Right kidney (tissue), 9 donors: Measurements from ENCODE around the gene VPS11.
"Not testable (repeated sequence)": the region's sequence is repeated elsewhere in the genome, so short reads cannot be mapped to it uniquely, and the experiment has no call there.

Experiments used
- DNase-seq: peaks from one replicate; pipeline ENCODE4 v3.0.0-alpha.2; 2016
- long read RNA-seq, 8 donors: transcript quantifications; one replicate each; lab custom pipeline, GENCODE V29; 2026

Gene VPS11
- long read RNA-seq, donor 1, partial matches to known transcripts, result 0 of 4 reads
- long read RNA-seq, donor 1, other reads (novel, unspliced or antisense), result 0 of 4 reads
- long read RNA-seq, donor 2, result 0 reads
- long read RNA-seq, donor 3, partial matches to known transcripts, result 0 of 3 reads
- long read RNA-seq, donor 3, other reads (novel, unspliced or antisense), result 0 of 3 reads
- long read RNA-seq, donor 4, transcript VPS11-208 (16 exons, 3,313 nt), result major isoform, 5 of 5 reads
- long read RNA-seq, donor 4, partial matches to known transcripts, result 0 of 5 reads
- long read RNA-seq, donor 4, other reads (novel, unspliced or antisense), result 0 of 5 reads
- long read RNA-seq, donor 5, partial matches to known transcripts, result 0 of 5 reads
- long read RNA-seq, donor 5, other reads (novel, unspliced or antisense), result 0 of 5 reads
- long read RNA-seq, donor 6, partial matches to known transcripts, result 9 of 13 reads
- long read RNA-seq, donor 6, other reads (novel, unspliced or antisense), result 0 of 13 reads
- long read RNA-seq, donor 7, partial matches to known transcripts, result 67 of 92 reads
- long read RNA-seq, donor 7, other reads (novel, unspliced or antisense), result 21 of 92 reads
- long read RNA-seq, donor 8, transcript VPS11-208 (16 exons, 3,313 nt), result major isoform, 7 of 23 reads
- long read RNA-seq, donor 8, partial matches to known transcripts, result 16 of 23 reads
- long read RNA-seq, donor 8, other reads (novel, unspliced or antisense), result 0 of 23 reads

DNA sequence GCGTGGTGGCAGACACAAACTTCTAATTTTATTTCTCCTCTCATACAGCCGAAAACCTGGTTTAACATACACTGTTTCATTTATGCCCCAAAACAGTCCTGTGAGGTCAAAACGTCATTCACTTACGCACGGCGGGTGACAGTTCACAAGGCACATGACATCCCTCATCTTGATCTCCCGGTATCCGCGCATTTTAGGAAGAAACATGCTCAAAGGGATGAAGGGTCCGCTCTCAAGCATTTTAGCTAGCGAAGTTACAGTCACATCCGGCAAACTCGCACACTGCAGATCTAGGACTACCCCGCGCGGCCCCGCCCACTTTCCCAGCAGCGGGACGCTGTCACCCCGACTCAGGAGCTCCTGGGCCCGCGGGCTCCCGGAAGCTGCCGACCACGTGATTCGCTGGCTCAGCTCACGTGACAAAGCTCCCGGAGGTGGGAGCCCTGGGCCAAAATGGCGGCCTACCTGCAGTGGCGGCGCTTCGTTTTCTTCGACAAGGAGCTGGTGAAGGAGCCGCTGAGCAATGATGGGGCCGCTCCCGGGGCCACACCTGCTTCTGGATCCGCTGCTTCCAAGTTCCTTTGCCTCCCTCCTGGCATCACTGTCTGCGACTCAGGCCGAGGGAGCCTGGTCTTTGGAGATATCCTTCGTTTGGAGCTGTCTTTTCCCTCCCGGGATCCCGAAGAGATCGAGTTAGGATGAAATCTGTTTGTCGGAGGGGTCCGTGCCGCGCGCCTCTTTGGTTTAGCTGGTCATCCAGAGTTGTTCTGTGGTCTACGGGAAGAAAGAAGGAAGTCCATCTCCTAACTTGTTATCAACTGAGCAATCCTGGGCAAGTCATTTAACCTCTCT is at the start of gene VPS11:
TSS of gene VPS11 (plus strand) at position 448 of the 852 bp plus-strand sequence. CDS start at position 454, 6 bp downstream.
- DNase-seq, result peak; percentile 87

DNA sequence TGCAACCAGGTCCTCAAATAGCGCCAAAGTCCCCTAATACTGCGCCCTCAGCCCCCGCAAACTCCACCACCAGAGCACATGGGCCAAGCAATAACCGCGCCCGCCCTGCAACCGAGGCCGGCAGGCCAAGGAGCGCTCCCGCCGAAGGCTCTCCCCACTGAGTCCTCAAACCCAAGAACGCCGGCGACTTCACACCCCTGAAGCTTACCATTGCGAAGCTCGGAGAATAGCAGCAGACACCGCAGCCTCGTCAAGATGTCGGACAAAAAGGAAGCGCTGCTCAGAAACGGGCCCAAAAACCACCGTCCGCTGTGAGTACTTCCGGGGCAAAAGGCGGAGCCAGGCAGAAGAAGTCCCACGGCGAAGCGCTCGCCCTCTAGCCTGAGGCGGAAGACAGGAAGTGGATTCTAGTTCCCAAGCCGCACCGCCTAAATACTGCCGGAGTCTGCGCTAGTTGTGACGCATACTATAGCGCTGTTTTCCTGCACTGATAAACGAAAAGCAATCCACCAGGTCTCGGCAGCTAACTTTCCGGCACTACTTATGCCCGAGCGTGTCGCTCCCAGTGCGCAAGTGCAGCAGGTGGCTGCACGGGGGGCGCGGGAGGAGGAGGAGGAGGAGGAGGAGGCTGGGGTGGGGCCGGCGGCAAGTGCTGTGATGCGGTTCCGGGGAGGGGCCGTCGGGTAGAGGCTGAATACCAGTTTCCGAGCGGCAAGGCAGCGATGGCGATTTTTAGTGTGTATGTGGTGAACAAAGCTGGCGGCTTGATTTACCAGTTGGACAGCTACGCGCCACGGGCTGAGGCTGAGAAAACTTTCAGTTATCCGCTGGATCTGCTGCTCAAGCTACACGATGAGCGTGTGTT is 49.3 kb upstream of the VPS11 start, which contains the start of the genes RPS25 and TRAPPC4:
TSS of gene RPS25 (minus strand) at position 270 of the 865 bp plus-strand sequence. CDS start at position 211, 59 bp downstream.
TSS of gene TRAPPC4 (plus strand) at position 693 of the 865 bp plus-strand sequence. CDS start at position 723, 30 bp downstream.
- peak; percentile 97 for DNase-seq

DNA sequence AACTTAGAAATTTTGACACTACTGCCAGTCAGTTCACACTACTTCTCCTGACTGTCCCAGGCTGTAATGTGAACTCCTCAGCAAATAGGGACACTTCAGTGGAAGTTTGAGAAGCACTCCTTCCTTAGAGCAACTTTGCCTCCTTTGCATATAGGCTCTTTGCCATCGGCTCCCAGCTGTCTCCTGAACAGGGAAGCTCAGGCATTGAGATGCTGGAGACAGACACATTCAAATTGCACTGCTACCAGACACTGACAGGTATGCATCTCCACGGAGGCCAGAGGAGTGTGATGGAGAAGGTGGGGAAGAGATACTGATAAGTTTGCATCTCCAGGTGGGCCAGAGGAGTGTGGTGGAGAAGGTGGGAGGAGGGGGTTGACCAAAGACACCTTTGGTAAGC is 47.6 kb upstream of the VPS11 start:
- DNase-seq, result no peak

DNA sequence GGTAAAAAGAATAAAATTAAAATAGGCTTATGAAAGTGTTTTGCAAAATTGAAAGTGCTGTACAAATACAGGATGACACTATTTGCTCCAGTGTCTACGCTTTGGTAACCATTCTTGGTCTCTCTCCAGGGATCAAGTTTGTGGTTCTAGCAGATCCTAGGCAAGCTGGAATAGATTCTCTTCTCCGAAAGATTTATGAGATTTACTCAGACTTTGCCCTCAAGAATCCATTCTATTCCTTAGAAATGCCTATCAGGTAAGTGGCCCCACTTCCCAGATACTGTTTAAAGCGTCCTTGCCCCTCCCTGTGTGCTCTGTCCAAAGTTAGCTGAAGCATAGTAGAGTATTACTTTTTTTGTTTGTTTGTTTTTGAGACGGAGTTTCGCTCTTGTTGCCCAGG is 46.0 kb upstream of the VPS11 start:
- DNase-seq, result no peak

DNA sequence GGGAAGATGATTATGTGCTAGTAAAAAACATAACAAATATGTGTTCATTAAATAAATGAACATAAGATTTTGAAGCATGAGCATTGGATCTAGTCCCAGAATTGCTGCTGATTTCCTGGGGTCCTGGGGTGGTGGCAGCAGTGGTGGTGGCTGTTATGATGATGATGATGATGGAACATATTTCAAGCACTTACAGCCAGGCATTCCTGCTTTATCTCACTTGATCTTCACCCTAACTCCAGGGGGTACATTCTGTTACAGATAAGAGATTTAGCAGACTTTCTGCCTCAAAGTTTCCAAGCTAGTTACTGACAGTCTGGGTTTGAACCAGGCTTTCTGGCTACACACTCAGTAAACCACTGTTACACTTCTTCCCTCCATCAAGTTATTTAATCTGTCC is 43.9 kb upstream of the VPS11 start:
- DNase-seq, result no peak

DNA sequence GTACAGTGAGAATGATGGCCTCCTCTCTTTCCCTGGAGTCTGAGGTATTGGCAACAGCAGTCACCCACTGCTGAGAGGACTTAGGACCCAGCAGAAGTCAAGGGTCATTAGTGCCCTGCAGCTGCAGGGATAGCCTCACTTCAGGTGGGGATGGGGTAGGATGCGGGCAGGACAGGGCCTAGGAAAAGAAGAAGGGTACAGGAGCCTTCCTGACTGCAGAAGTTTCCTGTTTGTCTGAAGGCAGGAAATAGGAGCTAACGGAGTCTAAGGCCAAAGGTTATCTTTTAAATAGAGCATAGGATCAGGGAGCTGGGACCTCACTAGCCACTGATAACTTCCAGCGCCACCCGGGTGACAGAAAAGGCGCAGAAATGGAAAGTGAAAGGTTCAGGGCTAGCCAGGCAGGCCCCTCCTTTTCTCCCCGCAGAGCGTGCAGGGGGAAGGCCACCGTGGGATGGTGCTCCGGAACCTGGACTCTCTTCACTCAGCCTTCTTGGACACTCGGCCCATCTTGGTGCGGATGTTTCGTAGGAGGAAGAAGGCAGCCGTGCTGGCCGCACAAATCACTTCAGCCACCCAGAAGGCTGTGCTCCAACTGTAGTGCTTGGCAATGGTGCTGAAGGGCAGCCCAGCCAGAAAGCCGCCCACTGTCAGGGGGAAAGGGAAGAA is 43.1 kb upstream of the VPS11 start:
- DNase-seq, result no peak

DNA sequence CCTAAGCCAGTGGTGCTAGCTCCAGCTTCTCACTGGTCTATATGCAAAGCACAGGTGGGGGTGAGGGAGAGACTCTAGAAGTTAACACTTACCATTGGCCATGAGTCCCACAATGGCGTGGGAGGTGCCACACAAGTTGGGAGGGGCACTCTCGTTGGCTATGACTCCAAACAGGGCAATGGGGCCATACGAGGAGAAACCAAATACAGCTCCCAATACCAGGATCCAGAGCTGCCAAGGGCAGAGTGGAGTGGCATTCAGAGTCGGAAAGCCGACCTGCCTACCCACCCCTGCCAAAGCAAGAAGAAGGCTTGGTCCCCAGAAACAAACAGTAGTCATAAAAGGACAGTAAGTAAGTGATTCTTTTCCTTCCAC is 42.5 kb upstream of the VPS11 start:
- no peak for DNase-seq

DNA sequence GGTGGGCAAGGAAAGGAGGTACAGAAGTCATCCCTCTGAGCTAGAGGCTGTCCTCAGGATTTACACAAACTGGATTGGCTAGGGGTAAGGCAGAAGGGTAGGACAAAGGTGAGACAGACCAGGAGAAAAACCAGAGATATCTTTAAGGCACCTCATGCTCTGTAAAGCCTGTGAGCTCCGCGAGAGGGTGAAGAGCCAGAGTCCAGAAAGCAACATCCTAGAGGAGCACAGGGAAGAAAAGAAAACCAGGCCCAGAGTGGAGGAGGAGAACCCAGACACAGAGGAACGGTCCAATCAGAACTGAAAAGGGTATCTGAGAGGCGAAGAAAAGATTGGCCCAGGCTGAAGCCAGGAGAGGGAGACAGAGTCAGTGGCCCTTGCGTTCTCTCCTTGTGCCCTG is 42.1 kb upstream of the VPS11 start:
- DNase-seq, result no peak

DNA sequence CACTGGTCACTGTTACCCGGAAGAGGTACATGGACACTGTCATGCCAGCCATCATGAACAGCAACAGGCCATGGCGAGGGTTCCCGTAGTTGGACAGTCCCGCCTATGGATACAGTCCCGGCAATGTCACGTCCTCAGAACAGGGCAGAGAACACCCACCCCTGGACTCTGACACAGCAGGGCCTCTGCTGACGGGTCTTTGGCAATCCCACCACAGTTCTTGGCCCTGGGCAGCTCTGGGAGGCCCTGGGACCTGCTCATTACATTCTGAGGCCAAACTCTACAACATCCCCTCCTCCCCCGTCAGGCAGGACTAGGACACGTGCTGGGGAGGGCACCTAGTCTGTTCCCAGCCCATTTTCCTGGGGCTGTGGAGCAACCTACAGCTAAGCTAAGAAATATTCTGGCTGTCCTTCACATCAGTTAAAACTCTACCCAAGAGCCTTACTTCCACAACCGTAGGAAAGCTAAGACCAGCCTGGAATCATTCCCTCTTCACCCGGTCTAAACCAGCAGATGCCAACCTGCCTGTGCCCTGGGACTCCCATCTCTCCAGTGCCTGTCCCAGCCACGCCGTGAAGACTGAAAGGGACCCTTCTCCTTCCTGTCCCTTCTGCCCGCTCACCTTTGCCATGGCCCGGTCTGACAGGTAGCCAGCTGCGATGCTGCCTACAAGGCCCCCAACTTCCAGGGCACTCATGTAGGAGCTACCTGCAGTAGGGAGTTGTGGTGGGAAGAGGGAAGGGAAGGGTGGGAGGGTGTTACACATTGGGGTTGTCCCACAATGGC is 41.4 kb upstream of the VPS11 start:
- no peak for DNase-seq

DNA sequence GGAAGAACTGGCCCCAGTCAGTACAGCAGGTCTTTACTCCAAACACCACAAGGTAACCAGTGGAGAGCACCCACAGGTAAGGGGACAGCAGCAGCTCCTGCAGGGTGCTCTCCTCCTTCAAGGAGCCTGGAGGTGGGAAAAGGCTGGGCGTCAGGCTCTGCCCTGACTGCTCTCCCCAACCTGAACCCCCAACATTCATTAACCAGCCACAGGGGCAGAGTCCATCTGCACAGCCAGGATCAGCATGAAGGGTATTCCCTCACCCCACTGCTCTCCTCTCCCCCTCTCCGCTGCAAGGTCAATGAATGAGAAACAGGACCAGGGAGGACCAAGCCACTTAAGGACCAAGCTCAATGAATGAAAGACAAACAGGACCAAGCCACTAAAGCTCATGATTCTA is 40.6 kb upstream of the VPS11 start:
- no peak for DNase-seq

DNA sequence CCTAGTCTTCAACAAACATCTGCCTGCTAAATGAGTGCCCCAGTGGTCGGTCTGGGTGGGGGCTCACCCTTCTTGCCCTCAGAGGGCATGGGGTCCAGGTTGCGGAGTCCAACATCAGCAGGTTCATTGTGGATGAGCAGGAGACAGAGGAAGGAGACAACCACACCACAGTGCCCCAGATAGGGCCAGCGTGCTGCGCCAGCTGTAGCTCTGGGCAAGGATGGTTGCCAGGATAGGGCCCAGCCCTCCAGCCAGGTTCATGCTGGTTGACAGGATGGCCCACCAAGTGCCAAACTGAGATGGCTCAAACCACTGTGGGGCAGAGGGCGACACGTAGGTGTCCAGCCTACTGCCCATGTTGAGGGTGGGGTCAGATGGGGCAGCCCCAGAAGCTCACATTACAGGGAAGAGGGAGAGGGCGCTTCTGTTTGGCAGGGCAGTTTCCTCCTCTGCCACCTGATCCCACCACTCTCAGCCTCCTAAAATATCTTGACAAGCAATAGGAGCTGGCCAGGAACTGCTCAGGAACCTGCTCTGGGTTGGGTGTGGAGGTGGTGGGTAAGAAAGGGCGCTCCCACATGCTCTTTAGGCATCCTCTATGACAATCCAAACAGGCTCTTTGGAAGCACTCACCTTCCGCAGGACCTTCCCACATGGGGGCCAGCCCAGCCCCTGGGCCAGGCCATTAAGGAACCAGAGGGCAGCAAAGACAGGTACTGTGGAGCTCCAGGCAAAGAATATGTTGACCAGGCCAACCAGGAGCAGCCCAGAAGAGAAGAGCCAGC is 39.9 kb upstream of the VPS11 start:
- DNase-seq, result no peak

DNA sequence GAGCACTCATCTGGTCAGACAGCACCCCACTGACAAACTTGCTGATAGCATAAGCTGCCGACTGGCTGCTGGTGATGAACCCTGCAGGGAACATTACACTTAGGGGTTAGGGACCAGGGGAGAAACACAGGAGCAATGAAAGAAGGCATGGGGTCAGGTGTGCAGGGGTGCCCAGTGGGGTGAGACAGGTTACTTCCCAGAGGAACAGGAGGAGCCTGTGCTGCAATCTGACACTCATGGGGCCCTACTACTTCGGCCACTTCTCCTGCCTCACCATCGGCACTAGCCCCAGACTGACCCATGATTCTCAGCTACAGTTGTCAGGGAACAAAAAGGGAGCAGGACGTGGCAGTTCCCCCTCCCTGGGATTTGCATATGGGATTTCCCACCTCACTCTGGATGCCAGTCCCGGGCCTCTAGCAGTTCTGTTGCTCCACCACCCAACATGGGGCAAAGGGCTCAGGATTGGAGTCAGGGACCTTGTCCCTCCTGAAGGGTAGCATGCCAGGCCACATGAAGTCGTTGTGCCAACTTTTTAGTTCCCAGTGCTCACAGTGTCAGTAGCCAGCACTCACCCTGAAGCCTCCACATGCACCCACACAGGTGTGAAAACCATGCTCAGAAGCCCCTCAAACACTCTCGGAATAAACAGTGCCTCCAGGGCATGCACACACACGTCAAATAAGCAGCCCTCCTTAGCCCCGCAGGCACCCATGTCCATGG is 39.1 kb upstream of the VPS11 start:
- DNase-seq, result no peak

DNA sequence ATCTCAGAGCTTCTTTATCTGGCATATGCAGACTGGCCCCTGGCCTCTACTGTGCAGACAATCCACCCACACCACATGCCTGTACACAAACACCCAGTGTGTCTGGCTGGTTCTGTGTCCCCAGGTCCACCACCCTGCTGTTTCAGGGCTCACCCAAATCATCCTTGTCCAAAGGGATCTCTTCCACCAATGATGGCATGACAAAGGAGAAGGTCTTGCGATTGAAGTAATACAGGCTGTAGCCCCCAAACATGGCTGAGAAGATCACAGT is 38.6 kb upstream of the VPS11 start:
- no peak for DNase-seq

DNA sequence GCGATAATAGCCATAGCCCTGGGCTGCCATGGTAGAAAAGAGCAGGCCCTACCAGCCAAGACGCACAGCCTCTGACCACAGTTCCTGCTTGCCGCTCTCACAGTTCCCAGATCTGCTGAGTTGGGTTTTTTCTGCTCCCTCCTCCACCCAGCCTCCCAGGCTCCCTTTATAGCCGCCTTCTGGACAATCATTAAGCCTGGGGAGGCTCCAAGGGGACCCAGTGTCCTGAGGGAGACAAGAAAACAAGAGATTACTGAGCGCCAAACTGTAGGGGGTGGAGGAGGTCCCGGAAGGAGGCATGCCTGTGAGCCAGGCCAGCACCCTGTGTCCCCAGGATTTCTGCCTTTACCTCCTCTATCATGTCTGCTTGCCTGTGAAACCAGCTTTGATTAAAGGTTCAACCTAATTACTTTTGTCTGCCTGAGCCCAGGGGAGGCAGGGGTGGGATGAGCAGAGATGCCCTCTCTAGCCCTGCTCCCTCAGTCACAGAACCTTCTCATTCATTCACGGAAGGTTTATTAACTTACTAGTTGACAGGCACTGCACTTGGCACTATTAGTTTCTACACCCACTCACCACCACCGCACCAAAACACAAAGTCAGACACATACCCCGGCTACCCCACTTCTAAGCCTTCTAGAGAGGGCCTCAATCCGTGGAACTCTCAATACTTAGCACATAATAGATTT is 38.1 kb upstream of the VPS11 start:
- DNase-seq, result peak; percentile 58

DNA sequence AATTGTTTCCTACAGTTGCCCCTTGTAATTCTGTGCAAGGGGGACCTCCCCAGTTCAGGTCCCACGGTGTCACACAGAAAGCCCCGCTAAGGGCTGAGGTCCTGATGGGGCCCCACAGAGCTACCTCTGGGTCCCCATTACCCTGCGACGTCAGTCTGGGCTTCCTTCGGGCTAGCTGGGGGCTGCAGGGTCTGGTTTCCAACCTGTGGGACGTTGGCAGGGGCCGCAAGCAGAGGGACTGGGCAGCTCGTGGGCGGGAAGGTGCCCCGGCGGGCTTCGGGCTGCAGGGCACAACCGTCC is 37.6 kb upstream of the VPS11 start:
- no peak for DNase-seq

DNA sequence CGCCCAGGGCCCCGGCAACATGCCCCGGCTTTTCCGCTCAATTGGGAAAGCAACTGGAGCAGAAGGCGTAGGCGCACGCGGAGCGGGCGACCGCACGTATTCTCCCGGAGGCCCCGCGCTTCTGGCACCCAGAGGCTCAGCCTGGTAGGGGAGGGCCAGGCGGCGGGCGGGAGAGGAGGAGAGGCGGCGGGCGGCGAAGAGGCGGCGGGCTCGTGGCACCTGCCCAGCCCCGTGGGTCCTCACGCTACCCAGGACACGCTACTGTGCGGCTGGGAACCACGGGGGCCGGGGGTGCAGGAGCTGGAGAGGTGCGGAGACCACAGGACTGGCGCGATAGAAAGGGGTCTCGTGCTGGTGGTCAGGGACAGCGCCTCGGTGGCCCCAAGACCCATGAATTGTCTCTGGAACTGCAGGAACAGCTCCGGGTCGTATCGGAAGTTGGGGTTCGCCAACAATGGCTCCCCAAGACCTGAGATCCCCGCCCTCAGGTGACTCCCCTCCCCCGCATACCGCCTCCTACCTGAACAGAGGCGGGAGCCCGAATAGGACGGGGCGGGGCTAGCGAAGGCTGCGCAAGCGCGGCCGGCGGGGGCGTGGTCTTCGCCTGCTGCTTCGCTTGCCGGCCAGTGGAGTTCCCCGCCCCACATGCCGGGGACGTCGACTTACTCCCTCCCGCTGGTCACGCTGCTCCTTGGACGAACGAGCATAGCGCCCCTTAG is 37.1 kb upstream of the VPS11 start, which contains the start of gene SLC37A4:
TSS of gene SLC37A4 (minus strand) at position 549 of the 719 bp plus-strand sequence.
- DNase-seq, result peak; percentile 86

DNA sequence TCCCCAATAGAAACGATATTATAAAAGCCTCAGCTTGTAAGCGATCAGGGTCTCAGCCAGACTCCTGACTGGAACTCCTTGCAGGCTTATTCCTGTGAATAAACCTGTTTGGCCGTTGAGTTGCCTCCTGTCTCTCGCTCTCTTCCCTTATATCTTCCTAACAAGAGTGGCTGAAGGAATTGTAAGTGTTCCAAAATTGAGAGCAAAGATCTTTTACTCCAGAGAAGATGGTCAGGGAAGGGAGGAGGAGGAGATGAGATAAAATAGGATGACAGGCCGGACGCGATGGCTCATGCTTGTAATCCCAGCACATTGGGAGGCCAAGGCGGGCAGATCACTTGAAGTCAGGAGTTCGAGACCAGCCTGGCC is 35.7 kb upstream of the VPS11 start:
- no peak for DNase-seq

DNA sequence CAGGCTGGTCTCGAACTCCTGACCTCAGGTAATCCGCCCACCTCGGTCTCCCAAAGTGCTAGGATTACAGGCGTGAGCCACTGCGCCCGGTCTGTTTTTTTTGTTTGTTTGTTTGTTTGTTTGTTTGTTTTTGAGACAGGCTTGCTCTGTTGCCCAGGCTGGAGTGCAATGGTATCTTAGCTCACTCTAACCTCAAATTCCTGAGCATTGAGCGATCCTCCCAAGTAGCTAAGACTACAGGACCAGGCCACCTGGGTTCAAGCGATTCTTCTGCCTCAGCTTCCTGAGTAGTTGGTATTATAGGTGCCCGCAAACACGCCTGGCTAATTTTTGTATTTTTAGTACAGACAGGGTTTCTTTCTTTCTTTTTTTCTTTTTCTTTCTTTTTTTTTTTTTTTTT is 34.2 kb upstream of the VPS11 start:
- not testable (repeated sequence) for DNase-seq
